HepG2 (cell line): ENCODE measurements around the gene SREBF1. TPM values are rescaled to one million over a fixed set of nuclear protein-coding genes. Genes with fewer than 3 reads are reported as not detected.

ENCODE experiments used
- ATAC-seq: fragments of 200-7000 bp; cut with Tn5 transposase; 3 replicates; pipeline ENCODE4 v1.9.1; 2020; ENCODE audit warnings: mild to moderate bottlenecking, moderate library complexity
- BruUV-seq: library from RNA; stranded (reverse); fragments of 400-500 nt; replicated peaks from 2 replicates; lab custom pipeline; 2021; lab: Mats Ljungman, UMichigan
- CTCF ChIA-PET: fragments of 300-600 bp; formaldehyde crosslinking; extraction: SDS; loops from one replicate; lab custom pipeline; 2021; ENCODE audit warnings: low total read pairs, inconsistent platforms, low intra/inter-chr PET ratio; lab: Yijun Ruan, JAX
- POLR2A ChIA-PET: fragments of 350-600 bp; sonication (Branson Sonifier 250); formaldehyde crosslinking; loops from one replicate; lab custom pipeline; 2020; ENCODE audit warnings: antibody characterized with exemption, inconsistent platforms; lab: Yijun Ruan, JAX
- DNase-seq: peaks from one replicate; pipeline ENCODE4 v3.0.0-alpha.2; 2015; ENCODE audit warnings: low spot score
- FAIRE-seq: peaks from 3 replicates; lab custom pipeline; 2011; peaks lifted over from hg19 to GRCh38; lab: Jason Lieb, UNC
- H2AFZ ChIP-seq: one replicate; pipeline ENCODE4 v1.6.1; 2011; ENCODE audit warnings: low read length, inconsistent platforms
- H3K27ac ChIP-seq: fragments of 300-600 bp; 3 replicates; pipeline ENCODE4 v1.8.0; 2011; ENCODE audit warnings: mixed run types, mild to moderate bottlenecking, mixed read lengths, low read length, inconsistent platforms; ENCODE audit not compliant: insufficient read depth; ENCODE audit errors: extremely low read length
- H3K27me3 ChIP-seq, 2 experiments: fragments of 200-600 bp in 1 of 2; 2 replicates in 1 of 2; 3 replicates in 1 of 2; pipeline versions ENCODE4 v1.6.0 to v1.8.0; 2011; ENCODE audit warnings: low read length in 2 of 2, mild to moderate bottlenecking in 2 of 2, moderate library complexity in 2 of 2, inconsistent platforms in 1 of 2; ENCODE audit not compliant: insufficient read depth in 2 of 2, control insufficient read depth in 1 of 2
- H3K36me3 ChIP-seq, 2 experiments: fragments of 200-600 bp in 1 of 2; replicated peaks in 1 of 2; 2 replicates in 1 of 2; 3 replicates in 1 of 2; pipeline versions ENCODE4 v1.5.1 to v1.8.0; 2011; ENCODE audit warnings: low read length in 2 of 2, inconsistent platforms in 1 of 2; ENCODE audit not compliant: insufficient read depth in 2 of 2, control insufficient read depth in 1 of 2
- H3K4me1 ChIP-seq: 2 replicates; pipeline ENCODE4 v1.5.1; 2012; ENCODE audit warnings: low read length, inconsistent platforms; ENCODE audit not compliant: insufficient read depth
- H3K4me2 ChIP-seq: 2 replicates; pipeline ENCODE4 v1.6.0; 2011; ENCODE audit warnings: low read depth, low read length, inconsistent platforms
- H3K4me3 ChIP-seq, 3 experiments: fragments of 200-600 bp in 1 of 3; sonication (generic), shearing (Covaris generic) in 1 of 3; replicated peaks in 1 of 3; 2 replicates each; pipeline ENCODE4 v1.5.1; 2011 to 2016; ENCODE audit warnings: low read length in 3 of 3, inconsistent platforms in 2 of 3, low read depth in 2 of 3, mild to moderate bottlenecking in 2 of 3, control low read depth in 1 of 3, mixed read lengths in 1 of 3; ENCODE audit not compliant: insufficient read depth in 1 of 3
- H3K79me2 ChIP-seq: one replicate; pipeline ENCODE4 v1.6.1; 2011; ENCODE audit warnings: low read length, inconsistent platforms; ENCODE audit not compliant: insufficient read depth
- H3K9ac ChIP-seq: 2 replicates; pipeline ENCODE4 v1.6.0; 2011; ENCODE audit warnings: mild to moderate bottlenecking, low read depth, low read length, inconsistent platforms; ENCODE audit not compliant: insufficient read depth
- H3K9me3 ChIP-seq: 2 replicates; pipeline ENCODE4 v1.5.1; 2012; ENCODE audit warnings: mild to moderate bottlenecking, low read length
- H4K20me1 ChIP-seq: 2 replicates; pipeline ENCODE4 v1.6.0; 2011; ENCODE audit warnings: inconsistent platforms, mild to moderate bottlenecking, low read length, moderate library complexity; ENCODE audit not compliant: insufficient read depth
- ATF3 ChIP-seq: sonication (generic); formaldehyde crosslinking; IDR thresholded peaks from 2 replicates; pipeline ENCODE4 v1.4.0; 2020; ENCODE audit warnings: missing genetic modification reagents
- HOXA9 ChIP-seq: sonication (generic); formaldehyde crosslinking; IDR thresholded peaks from 2 replicates; pipeline ENCODE4 v1.8.1; 2022; ENCODE audit warnings: missing genetic modification reagents, mild to moderate bottlenecking, moderate library complexity, borderline replicate concordance
- MTF2 ChIP-seq: sonication (generic); formaldehyde crosslinking; IDR thresholded peaks from 2 replicates; pipeline ENCODE4 v1.5.0; 2020; ENCODE audit warnings: missing genetic modification reagents, borderline replicate concordance
- NONO ChIP-seq, 2 experiments: fragments of 450-650 bp in 1 of 2; sonication (generic) in 1 of 2; formaldehyde crosslinking in 1 of 2; IDR thresholded peaks in 1 of 2; conservative IDR thresholded peaks in 1 of 2; 2 replicates each; pipeline versions ENCODE4 v1.6.1 to v1.8.0; 2017 to 2022; ENCODE audit warnings: mild to moderate bottlenecking in 1 of 2, missing genetic modification reagents in 1 of 2, moderate library complexity in 1 of 2
- NR3C1 ChIP-seq: sonication (generic); formaldehyde crosslinking; IDR thresholded peaks from 2 replicates; pipeline ENCODE4 v1.4.0; 2020; ENCODE audit warnings: missing genetic modification reagents
- RBM39 ChIP-seq: fragments of 200-400 bp; formaldehyde crosslinking; IDR thresholded peaks from one replicate; pipeline ENCODE4 v1.6.1; 2018; ENCODE audit warnings: antibody characterized with exemption, mild to moderate bottlenecking, low read depth, low read length; ENCODE audit not compliant: poor library complexity, severe bottlenecking
- REXO4 ChIP-seq: sonication (generic); formaldehyde crosslinking; IDR thresholded peaks from 2 replicates; pipeline ENCODE4 v1.8.0; 2022; ENCODE audit warnings: missing genetic modification reagents, mild to moderate bottlenecking, borderline replicate concordance
- SRY ChIP-seq: sonication (generic); formaldehyde crosslinking; IDR thresholded peaks from 2 replicates; pipeline ENCODE4 v1.8.0; 2022; ENCODE audit warnings: mild to moderate bottlenecking, missing genetic modification reagents
- YEATS4 ChIP-seq: sonication (generic); formaldehyde crosslinking; IDR thresholded peaks from 2 replicates; pipeline ENCODE4 v1.4.0; 2020; ENCODE audit warnings: missing genetic modification reagents, borderline replicate concordance
- ZBTB44 ChIP-seq: sonication (generic); formaldehyde crosslinking; IDR thresholded peaks from 2 replicates; pipeline ENCODE4 v1.4.0; 2020; ENCODE audit warnings: missing genetic modification reagents
- ZNF232 ChIP-seq: sonication (generic); formaldehyde crosslinking; IDR thresholded peaks from 2 replicates; pipeline ENCODE4 v1.4.0; 2020; ENCODE audit warnings: missing genetic modification reagents, borderline replicate concordance
- ZNF274 ChIP-seq: sonication (generic); formaldehyde crosslinking; IDR thresholded peaks from 2 replicates; pipeline ENCODE4 v1.5.1; 2020; ENCODE audit warnings: mild to moderate bottlenecking, missing genetic modification reagents
- ZNF510 ChIP-seq: sonication (generic); formaldehyde crosslinking; IDR thresholded peaks from 2 replicates; pipeline ENCODE4 v1.4.0; 2020; ENCODE audit warnings: low read depth, mild to moderate bottlenecking, missing genetic modification reagents
- ZNF512B ChIP-seq: sonication (generic); formaldehyde crosslinking; IDR thresholded peaks from 2 replicates; pipeline ENCODE4 v1.5.1; 2020; ENCODE audit warnings: missing genetic modification reagents, mild to moderate bottlenecking, borderline replicate concordance
- ZNF766 ChIP-seq: sonication (generic); formaldehyde crosslinking; IDR thresholded peaks from 2 replicates; pipeline ENCODE4 v1.5.0; 2020; ENCODE audit warnings: missing genetic modification reagents, borderline replicate concordance
- ZNF841 ChIP-seq: sonication (generic); formaldehyde crosslinking; IDR thresholded peaks from 2 replicates; pipeline ENCODE4 v1.8.1; 2023; ENCODE audit warnings: missing genetic modification reagents, borderline replicate concordance
- WGBS: methylation state at CpG from one replicate; pipeline ENCODE4 v1.1.6; 2017; ENCODE audit warnings: low lambda C conversion rate; 5-methylcytosine and 5-hydroxymethylcytosine counted together
- in situ Hi-C: cut with HindIII; loops from 2 replicates; pipeline ENCODE4 v1.10.0; 2017; ENCODE audit warnings: low pct_unique_long_range_greater_than_20kb; ENCODE audit not compliant: extremely low pct_ligation_motif_present
- intact Hi-C: fragments of 100-400 bp; cut with micrococcal nuclease; formaldehyde crosslinking; loops from one replicate; pipeline ENCODE4 v1.10.0; 2022; ENCODE audit not compliant: unreplicated experiment
- polyA plus RNA-seq, 8 experiments: library from polyadenylated mRNA; depleted of rRNA in 3 of 8; stranded (reverse) in 7 of 8; unstranded in 1 of 8; fragments of >200 nt; fragmentation: Illumina TruSeq in 4 of 8; extraction: Trizol in 4 of 8; gene quantifications; 2 replicates each; pipeline versions ENCODE4 v1.2.1 to v1.2.3, GENCODE V29; 2011 to 2016; ENCODE audit warnings: low read depth in 4 of 8, missing spikeins in 1 of 8, mixed read lengths in 1 of 8; ENCODE audit not compliant: insufficient read depth in 1 of 8
- total RNA-seq, 5 experiments: library from RNA; depleted of rRNA; stranded (reverse); fragments of >200 nt; fragmentation: Illumina TruSeq; extraction: Trizol; gene quantifications; 2 replicates each; pipeline ENCODE4 v1.2.3, GENCODE V29; 2016; ENCODE audit warnings: low read depth in 1 of 5

Gene SREBF1
- total and polyA plus RNA-seq, 2 of the 13 experiments (the other 11 are each of a cell fraction or from before 2014, with no cell fraction given), result 34.3 to 38.0 TPM

- POLR2A ChIA-PET, result no interaction called here
- in situ Hi-C loops, result no loop called here
- intact Hi-C loops, result no loop called here
- Histone ChIP-seq H3K4me2 (no peak overlapping the region), H2AFZ (no peak overlapping the region), H3K9ac (no peak overlapping the region), H3K36me3 (peaks cover 0 to 24% of the 10 kb centered on the region in 2 experiments; a peak in 3 of 5 replicates), H3K27me3 (no peaks in the 10 kb centered on the region), H3K4me3 (no peak overlapping the region), H3K9me3 (no peaks in the 10 kb centered on the region), H3K27ac (no peak overlapping the region), H3K4me1 (peaks cover 28% of the 10 kb centered on the region), H3K79me2 (peaks cover 4% of the 10 kb centered on the region), H4K20me1 (peaks cover 6% of the 10 kb centered on the region; the same call in 1 of the 2 replicates)
- ATAC-seq (no peak), DNase-seq (no peak), FAIRE-seq (no peak)
- whole genome bisulfite sequencing, result 95% methylated on average over 4 of the region's 5 CpGs
- no TSS peak for BruUV-seq
- TF ChIP-seq YEATS4 (CRISPR knock-in tag) (no peak), NR3C1 (CRISPR knock-in tag) (no peak), RBM39 (no peak), MTF2 (CRISPR knock-in tag) (no peak), ZNF512B (CRISPR knock-in tag) (no peak), ZNF232 (no peak), ATF3 (CRISPR knock-in tag) (no peak), ZNF766 (CRISPR knock-in tag) (no peak), SRY (no peak), NONO (IDR thresholded peaks at IDR 0.05) (no peak), NONO (CRISPR knock-in tag; conservative IDR thresholded peaks at IDR 0.05) (no peak), HOXA9 (CRISPR knock-in tag) (no peak), ZNF510 (CRISPR knock-in tag) (no peak), ZBTB44 (no peak), REXO4 (CRISPR knock-in tag) (no peak), ZNF841 (no peak), ZNF274 (CRISPR knock-in tag) (no peak)
- CTCF ChIA-PET, result no interaction called here
These were observed 74.1 kb downstream of the SREBF1 start for GRCh38 chr17:17762744-17763105.
